H7 (cell line): Measurements from ENCODE around the gene TLK2. TPM values are rescaled to one million over a fixed set of nuclear protein-coding genes. Genes with fewer than 3 reads are reported as not detected.
"Not testable (repeated sequence)": the region's sequence is repeated elsewhere in the genome, so short reads cannot be mapped to it uniquely, and the experiment has no call there.

Experiments
- DNase-seq: peaks from one replicate; pipeline ENCODE4 v3.0.0; 2012
- H3K27me3 ChIP-seq: 2 replicates; pipeline ENCODE4 v1.6.0; 2011; ENCODE audit warnings: mild to moderate bottlenecking, low read length; ENCODE audit not compliant: control insufficient read depth, insufficient read depth
- H3K36me3 ChIP-seq: replicated peaks from 2 replicates; pipeline ENCODE4 v1.5.1; 2011; ENCODE audit warnings: low read length; ENCODE audit not compliant: control insufficient read depth, insufficient read depth
- H3K4me3 ChIP-seq: 2 replicates; pipeline ENCODE4 v1.5.1; 2011; ENCODE audit warnings: low read depth, mild to moderate bottlenecking, control low read depth, low read length, moderate library complexity; ENCODE audit not compliant: insufficient read depth
- total RNA-seq: library from RNA; depleted of rRNA; stranded (reverse); fragments of >200 nt; shearing (Covaris generic); gene quantifications from 2 replicates; pipeline ENCODE4 v1.2.3, GENCODE V29; 2014

Gene TLK2
- total RNA-seq, 1 experiment from 2014 or later: 57.6 TPM

- no peak overlapping the region for H3K4me3 ChIP-seq
- DNase-seq: no peak
- no peaks in the 10 kb centered on the region for H3K27me3 ChIP-seq
- H3K36me3 ChIP-seq: peaks cover 9% of the 10 kb centered on the region
Measured at GRCh38 chr17:62592341-62593099, 113.9 kb downstream of the TLK2 start.

GRCh38 chr17:62595484-62595883 is 116.9 kb downstream of the TLK2 start:
- H3K27me3 ChIP-seq: no peaks in the 10 kb centered on the region
- H3K4me3 ChIP-seq: no peak overlapping the region
- DNase-seq: no peak
- H3K36me3 ChIP-seq: peaks cover 5% of the 10 kb centered on the region

- H3K27me3 ChIP-seq: no peaks in the 10 kb centered on the region
- H3K36me3 ChIP-seq: peaks cover 5% of the 10 kb centered on the region
- H3K4me3 ChIP-seq: no peak overlapping the region
- DNase-seq: no peak
Measured at GRCh38 chr17:62596662-62597061, 118.0 kb downstream of the TLK2 start.

- no peak for DNase-seq
- Histone ChIP-seq H3K36me3 (peaks cover 5% of the 10 kb centered on the region), H3K27me3 (no peaks in the 10 kb centered on the region)
Measured at GRCh38 chr17:62597150-62597549, 118.5 kb downstream of the TLK2 start.

GRCh38 chr17:62597920-62598319 is 119.3 kb downstream of the TLK2 start:
- no peaks in the 10 kb centered on the region for H3K27me3 ChIP-seq
- H3K36me3 ChIP-seq: peaks cover 7% of the 10 kb centered on the region
- H3K4me3 ChIP-seq: no peak overlapping the region
- DNase-seq: no peak

More at GRCh38 chr17:62597150-62597549, 118.5 kb downstream of the TLK2 start:
- H3K4me3 ChIP-seq: no peak overlapping the region

- Histone ChIP-seq H3K4me3 (no peak overlapping the region), H3K27me3 (no peaks in the 10 kb centered on the region), H3K36me3 (peaks cover 10% of the 10 kb centered on the region)
- no peak for DNase-seq
Measured at GRCh38 chr17:62599964-62600657, 121.5 kb downstream of the TLK2 start.

- Histone ChIP-seq H3K4me3 (no peak overlapping the region), H3K36me3 (peaks cover 10% of the 10 kb centered on the region), H3K27me3 (no peaks in the 10 kb centered on the region)
- DNase-seq: no peak
Measured at GRCh38 chr17:62600805-62601204, 122.2 kb downstream of the TLK2 start.

- Histone ChIP-seq H3K36me3 (peaks cover 9% of the 10 kb centered on the region), H3K27me3 (no peaks in the 10 kb centered on the region), H3K4me3 (no peak overlapping the region)
- DNase-seq: no peak
Measured at GRCh38 chr17:62601471-62601870, 122.8 kb downstream of the TLK2 start.

- peaks cover 10% of the 10 kb centered on the region for H3K36me3 ChIP-seq
- not testable (repeated sequence) for H3K4me3 ChIP-seq, H3K27me3 ChIP-seq, DNase-seq
Measured at GRCh38 chr17:62603783-62604182, 125.2 kb downstream of the TLK2 start.

- H3K36me3 ChIP-seq: peaks cover 19% of the 10 kb centered on the region
Measured at GRCh38 chr17:62605588-62605987, 127.0 kb downstream of the TLK2 start.

GRCh38 chr17:62611292-62611691 is 132.7 kb downstream of the TLK2 start:
- Histone ChIP-seq H3K27me3 (no peaks in the 10 kb centered on the region), H3K4me3 (no peak overlapping the region), H3K36me3 (peaks cover 21% of the 10 kb centered on the region)
- DNase-seq: no peak

More at GRCh38 chr17:62605588-62605987, 127.0 kb downstream of the TLK2 start:
- no peak for DNase-seq
- Histone ChIP-seq H3K4me3 (no peak overlapping the region), H3K27me3 (no peaks in the 10 kb centered on the region)

- Histone ChIP-seq H3K4me3 (no peak overlapping the region), H3K36me3 (peaks cover 17% of the 10 kb centered on the region), H3K27me3 (no peaks in the 10 kb centered on the region)
- DNase-seq: no peak
Measured at GRCh38 chr17:62611728-62612127, 133.1 kb downstream of the TLK2 start.

GRCh38 chr17:62612289-62612688 is 133.7 kb downstream of the TLK2 start:
- not testable (repeated sequence) for H3K27me3 ChIP-seq, DNase-seq, H3K4me3 ChIP-seq
- H3K36me3 ChIP-seq: peaks cover 17% of the 10 kb centered on the region

- DNase-seq, H3K4me3 ChIP-seq, H3K27me3 ChIP-seq: not testable (repeated sequence)
- peaks cover 17% of the 10 kb centered on the region for H3K36me3 ChIP-seq
Measured at GRCh38 chr17:62613095-62613494, 134.5 kb downstream of the TLK2 start.

GRCh38 chr17:62614142-62614541 is 135.5 kb downstream of the TLK2 start:
- Histone ChIP-seq H3K36me3 (peaks cover 15% of the 10 kb centered on the region), H3K4me3 (no peak overlapping the region)
- DNase-seq: no peak

More at GRCh38 chr17:62614142-62614541, 135.5 kb downstream of the TLK2 start:
- no peaks in the 10 kb centered on the region for H3K27me3 ChIP-seq
